ENCODE measurements around the gene REV3L.

DNA sequence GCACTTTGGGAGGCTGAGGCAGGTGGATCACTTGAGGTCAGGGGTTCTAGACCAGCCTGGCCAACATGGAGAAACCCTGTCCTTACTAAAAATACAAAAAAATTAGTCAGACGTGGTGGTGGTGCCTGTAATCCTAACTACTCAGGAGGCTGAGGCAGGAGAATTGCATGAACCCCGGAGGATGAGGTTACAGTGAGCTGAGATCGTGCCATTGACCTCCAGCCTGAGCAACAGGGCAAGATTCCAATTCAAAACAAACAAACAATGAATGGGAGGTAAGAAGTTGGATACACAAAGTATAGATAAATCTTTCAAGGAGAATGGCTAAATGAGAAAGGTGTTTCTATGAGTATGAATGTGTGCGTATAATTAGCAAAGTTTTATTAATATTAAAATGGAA lies 75.3 kb downstream of the REV3L start:
- TF ChIP-seq CTCF (IDR thresholded peaks at IDR 0.05; ENCODE audit: control extremely low read depth in 1 of 3, insufficient read depth in 1 of 3, low read depth in 1 of 3, low read length in 3 of 3) (no peak), TCF12 (IDR thresholded peaks at IDR 0.05; ENCODE audit: low read depth, low read length) (no peak), SP1 (IDR thresholded peaks at IDR 0.05; ENCODE audit: low read depth, low read length) (no peak)

Measured in H1 (cell line).